GM12878 (cell line): ENCODE measurements around the gene KPNA1. TPM values are rescaled to one million over a fixed set of nuclear protein-coding genes. Genes with fewer than 3 reads are reported as not detected.

Experiments
- ATF3 ChIP-seq: IDR thresholded peaks from 2 replicates; pipeline ENCODE4 v1.6.1; 2011; ENCODE audit warnings: low read depth, mild to moderate bottlenecking, low read length, moderate library complexity, borderline replicate concordance; ENCODE audit errors: extremely low read depth
- CUX1 ChIP-seq: IDR thresholded peaks from 2 replicates; pipeline ENCODE4 v1.6.1; 2012; ENCODE audit warnings: improper control_type of control experiment, low read depth, low read length; ENCODE audit not compliant: insufficient replicate concordance
- FOS ChIP-seq: IDR thresholded peaks from 3 replicates; pipeline ENCODE4 v1.6.1; 2011; ENCODE audit warnings: borderline replicate concordance; ENCODE audit not compliant: insufficient read length; ENCODE audit errors: extremely low read depth
- HDAC2 ChIP-seq: fragments of 200-600 bp; sonication (generic); IDR thresholded peaks from 2 replicates; pipeline ENCODE4 v1.6.1; 2017
- IRF4 ChIP-seq: IDR thresholded peaks from 2 replicates; pipeline ENCODE4 v1.6.1; 2011; ENCODE audit warnings: low read depth, low read length
- POLR2AphosphoS2 ChIP-seq: IDR thresholded peaks from 2 replicates; pipeline ENCODE4 v1.6.1; 2011; ENCODE audit warnings: low read depth, mild to moderate bottlenecking, low read length, improper control_type of control experiment, moderate library complexity
- POU2F2 ChIP-seq: IDR thresholded peaks from 3 replicates; pipeline ENCODE4 v1.6.1; 2011; ENCODE audit warnings: low read depth, mild to moderate bottlenecking, low read length, borderline replicate concordance
- SP1 ChIP-seq: IDR thresholded peaks from one replicate; pipeline ENCODE4 v1.6.1; 2011; ENCODE audit warnings: low read depth, low read length
- SREBF2 ChIP-seq: IDR thresholded peaks from 2 replicates; pipeline ENCODE4 v1.6.1; 2012; ENCODE audit warnings: mild to moderate bottlenecking, low read length
- USF2 ChIP-seq: IDR thresholded peaks from 2 replicates; pipeline ENCODE4 v1.6.1; 2011; ENCODE audit warnings: low read depth, low read length, improper control_type of control experiment, borderline replicate concordance
- polyA plus RNA-seq, 11 experiments: library from polyadenylated mRNA; depleted of rRNA in 4 of 11; unstranded in 6 of 11; stranded (reverse) in 5 of 11; fragments of >200 nt; fragmentation: Nextera tagmentation in 4 of 11; fragmentation: Illumina TruSeq in 1 of 11; extraction: Ambion mirVana in 4 of 11; extraction: Trizol in 1 of 11; gene quantifications; 1 replicate in 1 of 11; 2 replicates in 10 of 11; pipeline versions ENCODE4 v1.2.1 to v1.2.3, GENCODE V29; 2011 to 2016; ENCODE audit warnings: inconsistent platforms in 2 of 11, missing spikeins in 2 of 11, low read depth in 1 of 11
- total RNA-seq, 4 experiments: library from RNA; depleted of rRNA in 3 of 4; stranded (reverse); fragments of >200 nt in 3 of 4; fragmentation: Illumina TruSeq in 1 of 4; extraction: Trizol in 1 of 4; gene quantifications; 2 replicates each; pipeline versions ENCODE4 v1.2.1 to v1.2.3, GENCODE V29; 2013 to 2021

KPNA1 gene
- total and polyA plus RNA-seq, 10 of the 15 experiments (the other 5 are each of a cell fraction or from before 2014, with no cell fraction given), result 8.5 to 52.7 (median 41.0) TPM

- TF ChIP-seq USF2 (no peak), ATF3 (no peak), HDAC2 (no peak), IRF4 (no peak), SREBF2 (no peak), FOS (no peak), CUX1 (no peak), SP1 (no peak), POLR2AphosphoS2 (no peak), POU2F2 (no peak)
These were observed 104.1 kb downstream of the KPNA1 start (continued) for GRCh38 chr3:122410639-122411038.
